ENCODE data around the gene DAAM1. TPM values are rescaled to one million over a fixed set of nuclear protein-coding genes. Genes with fewer than 3 reads are reported as not detected.
A peak's percentile ranks its signal among the peaks of the same experiment; 100 is the strongest.

The DAAM1 gene
- total RNA-seq, 1 experiment from 2014 or later = 43.8 TPM

- Histone ChIP-seq H3K27ac (ENCODE audit: low read length) (no peak overlapping the region), H3K27me3 (ENCODE audit: low read length) (no peaks in the 10 kb centered on the region)
Observed at GRCh38 chr14:59346796-59347510, 158.5 kb downstream of the DAAM1 start.

GRCh38 chr14:59347511-59347900 is 159.0 kb downstream of the DAAM1 start:
- H3K27ac ChIP-seq (ENCODE audit: low read length) = no peak overlapping the region
- H3K9ac ChIP-seq (ENCODE audit: low read length) = no peak overlapping the region
- H4K20me1 ChIP-seq (ENCODE audit: insufficient read depth, low read depth, low read length) = no peaks in the 10 kb centered on the region
- H3K9me2 ChIP-seq (replicated peaks; ENCODE audit: insufficient read depth, low read length) = no peaks in the 10 kb centered on the region
- no peak overlapping the region for H2AFZ ChIP-seq (ENCODE audit: low read length)
- DNase-seq = no peak
- no peak overlapping the region for H3K4me2 ChIP-seq (ENCODE audit: low read depth, low read length, poor library complexity, severe bottlenecking)
- H3K27me3 ChIP-seq (ENCODE audit: low read length) = no peaks in the 10 kb centered on the region
- H3K4me3 ChIP-seq (ENCODE audit: low read length) = no peak overlapping the region
- H3K9me3 ChIP-seq (ENCODE audit: low read length) = no peaks in the 10 kb centered on the region
- no peaks in the 10 kb centered on the region for H3K79me2 ChIP-seq (ENCODE audit: low read length)
- H3K36me3 ChIP-seq (ENCODE audit: insufficient read depth, low read length) = no peaks in the 10 kb centered on the region
- peaks cover 13% of the 10 kb centered on the region for H3K4me1 ChIP-seq (ENCODE audit: low read length)

More at GRCh38 chr14:59346796-59347510, 158.5 kb downstream of the DAAM1 start:
- Histone ChIP-seq H3K79me2 (ENCODE audit: low read length) (no peaks in the 10 kb centered on the region), H3K4me3 (ENCODE audit: low read length) (no peak overlapping the region), H3K9me3 (ENCODE audit: low read length) (no peaks in the 10 kb centered on the region), H2AFZ (ENCODE audit: low read length) (no peak overlapping the region), H3K9ac (ENCODE audit: low read length) (no peak overlapping the region), H3K36me3 (ENCODE audit: insufficient read depth, low read length) (no peaks in the 10 kb centered on the region), H4K20me1 (ENCODE audit: insufficient read depth, low read depth, low read length) (no peaks in the 10 kb centered on the region), H3K4me1 (ENCODE audit: low read length) (peaks cover 13% of the 10 kb centered on the region), H3K4me2 (ENCODE audit: low read depth, low read length, poor library complexity, severe bottlenecking) (no peak overlapping the region), H3K9me2 (replicated peaks; ENCODE audit: insufficient read depth, low read length) (no peaks in the 10 kb centered on the region)
- no peak for DNase-seq

GRCh38 chr14:59347915-59348314 is 159.4 kb downstream of the DAAM1 start:
- peaks cover 13% of the 10 kb centered on the region for H3K4me1 ChIP-seq (ENCODE audit: low read length)
- H3K9me3 ChIP-seq (ENCODE audit: low read length) = no peaks in the 10 kb centered on the region
- no peaks in the 10 kb centered on the region for H3K9me2 ChIP-seq (replicated peaks; ENCODE audit: insufficient read depth, low read length)
- H3K27me3 ChIP-seq (ENCODE audit: low read length) = no peaks in the 10 kb centered on the region
- no peaks in the 10 kb centered on the region for H3K36me3 ChIP-seq (ENCODE audit: insufficient read depth, low read length)
- no peak overlapping the region for H3K4me2 ChIP-seq (ENCODE audit: low read depth, low read length, poor library complexity, severe bottlenecking)
- H3K27ac ChIP-seq (ENCODE audit: low read length) = no peak overlapping the region
- DNase-seq = no peak
- no peak overlapping the region for H2AFZ ChIP-seq (ENCODE audit: low read length)
- no peak overlapping the region for H3K4me3 ChIP-seq (ENCODE audit: low read length)
- H3K9ac ChIP-seq (ENCODE audit: low read length) = no peak overlapping the region
- H3K79me2 ChIP-seq (ENCODE audit: low read length) = no peaks in the 10 kb centered on the region
- no peaks in the 10 kb centered on the region for H4K20me1 ChIP-seq (ENCODE audit: insufficient read depth, low read depth, low read length)

- DNase-seq = no peak
- Histone ChIP-seq H3K36me3 (ENCODE audit: insufficient read depth, low read length) (no peaks in the 10 kb centered on the region), H3K9me3 (ENCODE audit: low read length) (no peaks in the 10 kb centered on the region), H3K4me3 (ENCODE audit: low read length) (no peak overlapping the region), H3K79me2 (ENCODE audit: low read length) (no peaks in the 10 kb centered on the region), H2AFZ (ENCODE audit: low read length) (no peak overlapping the region), H3K27ac (ENCODE audit: low read length) (no peak overlapping the region), H3K9ac (ENCODE audit: low read length) (no peak overlapping the region), H3K9me2 (replicated peaks; ENCODE audit: insufficient read depth, low read length) (no peaks in the 10 kb centered on the region), H3K4me2 (ENCODE audit: low read depth, low read length, poor library complexity, severe bottlenecking) (no peak overlapping the region), H3K4me1 (ENCODE audit: low read length) (peaks cover 2% of the 10 kb centered on the region; the same call in 1 of the 2 replicates), H3K27me3 (ENCODE audit: low read length) (no peaks in the 10 kb centered on the region), H4K20me1 (ENCODE audit: insufficient read depth, low read depth, low read length) (no peaks in the 10 kb centered on the region)
Observed at GRCh38 chr14:59349258-59349701, 160.8 kb downstream of the DAAM1 start.

GRCh38 chr14:59352961-59353360 is 164.5 kb downstream of the DAAM1 start:
- Histone ChIP-seq H3K27ac (ENCODE audit: low read length) (no peak overlapping the region), H3K27me3 (ENCODE audit: low read length) (no peaks in the 10 kb centered on the region), H3K4me3 (ENCODE audit: low read length) (no peak overlapping the region), H3K9ac (ENCODE audit: low read length) (no peak overlapping the region), H3K36me3 (ENCODE audit: insufficient read depth, low read length) (no peaks in the 10 kb centered on the region), H3K79me2 (ENCODE audit: low read length) (no peaks in the 10 kb centered on the region), H3K9me2 (replicated peaks; ENCODE audit: insufficient read depth, low read length) (no peaks in the 10 kb centered on the region), H4K20me1 (ENCODE audit: insufficient read depth, low read depth, low read length) (no peaks in the 10 kb centered on the region), H3K4me1 (ENCODE audit: low read length) (peaks cover 35% of the 10 kb centered on the region), H3K4me2 (ENCODE audit: low read depth, low read length, poor library complexity, severe bottlenecking) (no peak overlapping the region), H2AFZ (ENCODE audit: low read length) (no peak overlapping the region), H3K9me3 (ENCODE audit: low read length) (no peaks in the 10 kb centered on the region)
- DNase-seq = no peak

- Histone ChIP-seq H2AFZ (ENCODE audit: low read length) (no peak overlapping the region), H3K27me3 (ENCODE audit: low read length) (no peaks in the 10 kb centered on the region), H3K9ac (ENCODE audit: low read length) (no peak overlapping the region), H3K4me2 (ENCODE audit: low read depth, low read length, poor library complexity, severe bottlenecking) (no peak overlapping the region), H3K4me3 (ENCODE audit: low read length) (no peak overlapping the region), H3K9me3 (ENCODE audit: low read length) (no peaks in the 10 kb centered on the region), H3K36me3 (ENCODE audit: insufficient read depth, low read length) (no peaks in the 10 kb centered on the region), H3K27ac (ENCODE audit: low read length) (peak overlapping the region; percentile 97), H4K20me1 (ENCODE audit: insufficient read depth, low read depth, low read length) (no peaks in the 10 kb centered on the region), H3K4me1 (ENCODE audit: low read length) (peaks cover 52% of the 10 kb centered on the region), H3K79me2 (ENCODE audit: low read length) (no peaks in the 10 kb centered on the region), H3K9me2 (replicated peaks; ENCODE audit: insufficient read depth, low read length) (no peaks in the 10 kb centered on the region)
- DNase-seq = no peak
Observed at GRCh38 chr14:59354666-59355065, 166.2 kb downstream of the DAAM1 start.

GRCh38 chr14:59355091-59355490 is 166.6 kb downstream of the DAAM1 start:
- no peak overlapping the region for H2AFZ ChIP-seq (ENCODE audit: low read length)
- DNase-seq = peak; percentile 59
- H3K27ac ChIP-seq (ENCODE audit: low read length) = peak overlapping the region; percentile 97
- no peak overlapping the region for H3K4me3 ChIP-seq (ENCODE audit: low read length)
- peaks cover 56% of the 10 kb centered on the region for H3K4me1 ChIP-seq (ENCODE audit: low read length)
- no peaks in the 10 kb centered on the region for H3K36me3 ChIP-seq (ENCODE audit: insufficient read depth, low read length)
- H4K20me1 ChIP-seq (ENCODE audit: insufficient read depth, low read depth, low read length) = no peaks in the 10 kb centered on the region
- no peaks in the 10 kb centered on the region for H3K79me2 ChIP-seq (ENCODE audit: low read length)
- peak overlapping the region; percentile 62 for H3K4me2 ChIP-seq (ENCODE audit: low read depth, low read length, poor library complexity, severe bottlenecking)
- H3K9me2 ChIP-seq (replicated peaks; ENCODE audit: insufficient read depth, low read length) = no peaks in the 10 kb centered on the region
- no peak overlapping the region for H3K9ac ChIP-seq (ENCODE audit: low read length)
- no peaks in the 10 kb centered on the region for H3K27me3 ChIP-seq (ENCODE audit: low read length)
- H3K9me3 ChIP-seq (ENCODE audit: low read length) = no peaks in the 10 kb centered on the region

GRCh38 chr14:59356312-59356711 is 167.8 kb downstream of the DAAM1 start:
- Histone ChIP-seq H3K9ac (ENCODE audit: low read length) (peak overlapping the region; percentile 35), H3K9me2 (replicated peaks; ENCODE audit: insufficient read depth, low read length) (no peaks in the 10 kb centered on the region), H3K4me3 (ENCODE audit: low read length) (peak overlapping the region; percentile 15), H4K20me1 (ENCODE audit: insufficient read depth, low read depth, low read length) (no peaks in the 10 kb centered on the region), H3K36me3 (ENCODE audit: insufficient read depth, low read length) (no peaks in the 10 kb centered on the region), H3K4me1 (ENCODE audit: low read length) (peaks cover 68% of the 10 kb centered on the region), H2AFZ (ENCODE audit: low read length) (no peak overlapping the region), H3K27ac (ENCODE audit: low read length) (peak overlapping the region; percentile 97), H3K27me3 (ENCODE audit: low read length) (no peaks in the 10 kb centered on the region), H3K4me2 (ENCODE audit: low read depth, low read length, poor library complexity, severe bottlenecking) (peak overlapping the region; percentile 62), H3K9me3 (ENCODE audit: low read length) (no peaks in the 10 kb centered on the region), H3K79me2 (ENCODE audit: low read length) (no peaks in the 10 kb centered on the region)
- peak; percentile 61 for DNase-seq
